KMS-11 (cell line): ENCODE data around the gene RPRD1B.
"Not testable (repeated sequence)": the region's sequence is repeated elsewhere in the genome, so short reads cannot be mapped to it uniquely, and the experiment has no call there.

Experiments used
- H2AFZ ChIP-seq: fragments of 200-600 bp; sonication (generic); 2 replicates; pipeline ENCODE4 v1.6.1; 2016; ENCODE audit warnings: antibody characterized with exemption, mixed run types, low read depth
- H3K27ac ChIP-seq: fragments of 200-600 bp; sonication (generic); 2 replicates; pipeline ENCODE4 v1.6.1; 2016; ENCODE audit warnings: mild to moderate bottlenecking, mixed run types
- H3K27me3 ChIP-seq: fragments of 200-600 bp; sonication (generic); 2 replicates; pipeline ENCODE4 v1.6.1; 2017; ENCODE audit warnings: mild to moderate bottlenecking, low read depth, mixed run types, moderate library complexity; ENCODE audit not compliant: insufficient read depth
- H3K36me3 ChIP-seq: fragments of 200-600 bp; sonication (generic); 2 replicates; pipeline ENCODE4 v1.6.1; 2017; ENCODE audit warnings: mild to moderate bottlenecking, mixed run types; ENCODE audit not compliant: insufficient read depth
- H3K4me1 ChIP-seq: fragments of 200-600 bp; sonication (generic); 2 replicates; pipeline ENCODE4 v1.6.1; 2016; ENCODE audit warnings: mild to moderate bottlenecking, low read depth, mixed run types; ENCODE audit not compliant: poor library complexity, severe bottlenecking
- H3K4me2 ChIP-seq: fragments of 200-600 bp; sonication (generic); 2 replicates; pipeline ENCODE4 v1.7.0; 2016; ENCODE audit warnings: mild to moderate bottlenecking, mixed run types
- H3K4me3 ChIP-seq: fragments of 200-600 bp; sonication (generic); IDR thresholded peaks from 2 replicates; pipeline ENCODE4 v1.6.1; 2017; ENCODE audit warnings: low read depth, low read length, mixed read lengths; ENCODE audit not compliant: insufficient read depth
- H3K79me2 ChIP-seq: fragments of 200-600 bp; sonication (generic); 2 replicates; pipeline ENCODE4 v1.6.1; 2016; ENCODE audit warnings: low read depth, mixed run types; ENCODE audit not compliant: insufficient read depth
- H3K9ac ChIP-seq: fragments of 200-600 bp; sonication (generic); 2 replicates; pipeline ENCODE4 v1.6.1; 2016; ENCODE audit warnings: mild to moderate bottlenecking, mixed run types
- H4K20me1 ChIP-seq: fragments of 200-600 bp; sonication (generic); 2 replicates; pipeline ENCODE4 v1.6.1; 2016; ENCODE audit warnings: mild to moderate bottlenecking, mixed run types; ENCODE audit not compliant: insufficient read depth
- TF ChIP-seq, protein P1 (sequence below): fragments of 200-600 bp; sonication (generic); conservative IDR thresholded peaks from 2 replicates; pipeline ENCODE4 v1.6.1; 2017; ENCODE audit warnings: low read depth, mild to moderate bottlenecking, antibody characterized with exemption, low read length, moderate library complexity, mixed read lengths

RPRD1B gene

DNA sequence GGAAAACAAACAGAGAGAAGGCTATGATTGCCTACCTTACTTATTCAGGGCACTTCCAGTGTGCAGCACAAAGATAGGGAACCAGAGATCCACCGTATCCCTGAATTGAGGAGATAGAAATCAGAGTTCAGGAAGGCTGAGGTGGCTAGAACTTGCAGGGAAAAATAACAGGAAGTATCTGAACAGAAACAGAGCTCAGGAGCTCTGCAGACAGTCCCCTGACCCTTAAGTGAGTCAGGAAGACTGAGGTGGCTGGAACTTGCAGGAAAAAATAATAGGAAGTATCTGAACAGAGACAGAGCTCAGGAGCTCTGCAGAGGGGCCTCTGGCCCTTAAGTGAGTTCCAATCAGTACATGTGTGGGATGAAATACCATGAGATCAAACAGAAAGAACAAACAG, 65.4 kb downstream of the RPRD1B start:
- TF ChIP-seq, protein P1, sequence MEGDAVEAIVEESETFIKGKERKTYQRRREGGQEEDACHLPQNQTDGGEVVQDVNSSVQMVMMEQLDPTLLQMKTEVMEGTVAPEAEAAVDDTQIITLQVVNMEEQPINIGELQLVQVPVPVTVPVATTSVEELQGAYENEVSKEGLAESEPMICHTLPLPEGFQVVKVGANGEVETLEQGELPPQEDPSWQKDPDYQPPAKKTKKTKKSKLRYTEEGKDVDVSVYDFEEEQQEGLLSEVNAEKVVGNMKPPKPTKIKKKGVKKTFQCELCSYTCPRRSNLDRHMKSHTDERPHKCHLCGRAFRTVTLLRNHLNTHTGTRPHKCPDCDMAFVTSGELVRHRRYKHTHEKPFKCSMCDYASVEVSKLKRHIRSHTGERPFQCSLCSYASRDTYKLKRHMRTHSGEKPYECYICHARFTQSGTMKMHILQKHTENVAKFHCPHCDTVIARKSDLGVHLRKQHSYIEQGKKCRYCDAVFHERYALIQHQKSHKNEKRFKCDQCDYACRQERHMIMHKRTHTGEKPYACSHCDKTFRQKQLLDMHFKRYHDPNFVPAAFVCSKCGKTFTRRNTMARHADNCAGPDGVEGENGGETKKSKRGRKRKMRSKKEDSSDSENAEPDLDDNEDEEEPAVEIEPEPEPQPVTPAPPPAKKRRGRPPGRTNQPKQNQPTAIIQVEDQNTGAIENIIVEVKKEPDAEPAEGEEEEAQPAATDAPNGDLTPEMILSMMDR, result no peak
- no peaks in the 10 kb centered on the region for H3K79me2 ChIP-seq
- H3K27me3 ChIP-seq, result no peaks in the 10 kb centered on the region
- H3K4me3 ChIP-seq, result no peak overlapping the region
- no peak overlapping the region for H3K27ac ChIP-seq
- no peak overlapping the region for H3K4me2 ChIP-seq
- no peaks in the 10 kb centered on the region for H4K20me1 ChIP-seq
- no peaks in the 10 kb centered on the region for H3K36me3 ChIP-seq
- peaks cover 3% of the 10 kb centered on the region for H3K4me1 ChIP-seq
- no peak overlapping the region for H2AFZ ChIP-seq
- no peak overlapping the region for H3K9ac ChIP-seq

DNA sequence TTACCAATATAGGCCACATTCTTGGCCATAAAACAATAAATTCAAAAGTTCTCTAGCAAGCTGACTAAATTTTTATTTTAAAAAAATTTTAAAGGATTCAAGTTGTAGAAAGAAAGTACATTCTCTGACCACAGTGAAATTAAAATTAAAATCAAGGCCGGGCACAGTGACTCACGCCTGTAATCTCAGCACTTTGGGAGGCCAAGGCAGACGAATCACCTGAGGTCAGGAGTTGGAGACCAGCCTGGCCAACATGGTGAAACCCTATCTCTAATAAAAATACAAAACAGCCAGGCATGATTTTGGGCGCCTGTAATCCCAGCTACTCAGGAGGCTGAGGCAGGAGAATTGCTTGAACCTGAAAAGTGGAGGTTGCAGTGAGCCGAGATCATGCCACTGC, 68.7 kb downstream of the RPRD1B start:
- not testable (repeated sequence) for H4K20me1 ChIP-seq, H3K4me2 ChIP-seq, H3K4me3 ChIP-seq, H3K4me1 ChIP-seq, H3K9ac ChIP-seq, H2AFZ ChIP-seq, H3K36me3 ChIP-seq, H3K79me2 ChIP-seq, H3K27me3 ChIP-seq, H3K27ac ChIP-seq

DNA sequence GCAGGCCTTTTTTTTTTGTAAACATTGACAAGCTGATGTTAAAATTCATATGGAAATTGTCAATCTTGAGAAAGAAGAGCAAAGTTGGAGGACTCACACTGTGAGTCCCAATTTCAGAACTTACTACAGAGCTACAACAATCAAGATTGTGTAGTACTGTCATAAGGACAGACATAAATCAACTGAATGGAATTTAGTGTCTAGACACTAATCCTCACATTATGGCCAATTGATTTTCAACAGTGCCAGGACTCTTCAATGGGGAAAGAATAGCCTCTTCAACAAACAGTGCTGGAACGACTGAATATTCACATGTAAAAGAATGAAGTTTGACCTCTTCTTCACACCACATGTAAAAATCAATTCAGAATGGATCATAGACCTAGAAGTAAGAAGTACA, 70.7 kb downstream of the RPRD1B start:
- H3K27ac ChIP-seq, result no peak overlapping the region
- no peak overlapping the region for H3K9ac ChIP-seq
- TF ChIP-seq, protein P1, result no peak
- no peaks in the 10 kb centered on the region for H3K36me3 ChIP-seq
- H3K27me3 ChIP-seq, result no peaks in the 10 kb centered on the region
- H3K4me1 ChIP-seq, result no peaks in the 10 kb centered on the region
- no peaks in the 10 kb centered on the region for H3K79me2 ChIP-seq
- H4K20me1 ChIP-seq, result no peaks in the 10 kb centered on the region
- H2AFZ ChIP-seq, result no peak overlapping the region
- no peak overlapping the region for H3K4me3 ChIP-seq
- no peak overlapping the region for H3K4me2 ChIP-seq

DNA sequence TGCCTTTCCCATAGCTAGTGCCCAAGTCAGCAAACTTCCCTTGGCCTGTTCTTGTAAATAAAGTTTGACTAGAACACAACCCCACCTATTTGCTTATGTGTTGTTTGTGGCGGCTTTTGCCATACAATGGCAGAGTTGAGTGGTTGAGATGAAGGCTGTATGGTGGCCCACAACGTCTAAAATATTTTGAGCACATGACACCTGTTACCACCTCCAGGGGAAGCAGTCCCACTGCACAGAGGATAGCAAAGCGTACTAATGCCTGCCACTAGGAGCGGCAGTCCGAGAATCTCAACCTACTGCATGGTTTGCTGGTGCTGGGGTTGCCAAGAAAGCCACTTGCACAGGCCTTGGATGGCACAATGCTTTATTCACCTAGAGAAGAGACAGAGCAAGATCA, 72.9 kb downstream of the RPRD1B start:
- TF ChIP-seq, protein P1, result no peak
- no peaks in the 10 kb centered on the region for H3K79me2 ChIP-seq
- no peak overlapping the region for H3K9ac ChIP-seq
- no peak overlapping the region for H3K27ac ChIP-seq
- no peak overlapping the region for H2AFZ ChIP-seq
- H3K4me2 ChIP-seq, result no peak overlapping the region
- no peaks in the 10 kb centered on the region for H3K36me3 ChIP-seq
- no peak overlapping the region for H3K4me3 ChIP-seq
- H3K4me1 ChIP-seq, result no peaks in the 10 kb centered on the region
- no peaks in the 10 kb centered on the region for H4K20me1 ChIP-seq
- no peaks in the 10 kb centered on the region for H3K27me3 ChIP-seq

DNA sequence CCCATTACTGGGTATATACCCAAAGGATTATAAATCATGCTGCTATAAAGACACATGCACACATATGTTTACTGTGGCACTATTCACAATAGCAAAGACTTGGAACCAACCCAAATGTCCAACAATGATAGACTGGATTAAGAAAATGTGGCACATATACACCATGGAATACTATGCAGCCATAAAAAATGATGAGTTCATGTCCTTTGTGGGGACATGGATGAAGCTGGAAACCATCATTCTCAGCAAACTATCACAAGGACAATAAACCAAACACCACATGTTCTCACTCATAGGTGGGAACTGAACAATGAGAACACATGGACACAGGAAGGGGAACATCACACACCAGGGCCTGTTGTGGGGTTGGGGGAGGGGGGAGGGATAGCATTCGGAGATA, 73.8 kb downstream of the RPRD1B start:
- H2AFZ ChIP-seq, H3K9ac ChIP-seq, H3K27me3 ChIP-seq, H3K27ac ChIP-seq, H3K4me3 ChIP-seq, H3K79me2 ChIP-seq, H4K20me1 ChIP-seq, H3K36me3 ChIP-seq, H3K4me2 ChIP-seq, H3K4me1 ChIP-seq: not testable (repeated sequence)

DNA sequence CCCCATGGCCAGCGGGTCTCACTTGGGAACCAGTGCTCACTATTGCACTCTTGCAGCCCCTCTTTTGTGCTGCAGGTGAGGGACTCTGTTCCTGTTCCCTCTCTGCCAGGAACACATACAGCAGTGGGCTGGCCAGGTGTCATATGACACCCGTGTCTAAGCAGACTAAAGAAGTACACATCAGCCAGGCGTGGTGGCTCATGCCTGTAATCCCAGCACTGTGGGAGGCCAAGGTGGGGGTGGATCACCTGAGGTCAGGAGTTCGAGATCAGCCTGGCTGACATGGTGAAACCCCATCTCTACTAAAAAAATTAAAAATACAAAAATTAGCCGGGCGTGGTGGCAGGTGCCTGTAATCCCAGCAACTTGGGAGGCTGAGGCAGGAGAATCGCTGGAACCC, 74.4 kb downstream of the RPRD1B start:
- not testable (repeated sequence) for H3K4me1 ChIP-seq, H3K9ac ChIP-seq, H3K79me2 ChIP-seq, H3K27ac ChIP-seq, H3K4me2 ChIP-seq, H3K4me3 ChIP-seq, H4K20me1 ChIP-seq, H2AFZ ChIP-seq, H3K36me3 ChIP-seq, H3K27me3 ChIP-seq
